Measurements from ENCODE around the gene NUP93.

The NUP93 gene

DNA sequence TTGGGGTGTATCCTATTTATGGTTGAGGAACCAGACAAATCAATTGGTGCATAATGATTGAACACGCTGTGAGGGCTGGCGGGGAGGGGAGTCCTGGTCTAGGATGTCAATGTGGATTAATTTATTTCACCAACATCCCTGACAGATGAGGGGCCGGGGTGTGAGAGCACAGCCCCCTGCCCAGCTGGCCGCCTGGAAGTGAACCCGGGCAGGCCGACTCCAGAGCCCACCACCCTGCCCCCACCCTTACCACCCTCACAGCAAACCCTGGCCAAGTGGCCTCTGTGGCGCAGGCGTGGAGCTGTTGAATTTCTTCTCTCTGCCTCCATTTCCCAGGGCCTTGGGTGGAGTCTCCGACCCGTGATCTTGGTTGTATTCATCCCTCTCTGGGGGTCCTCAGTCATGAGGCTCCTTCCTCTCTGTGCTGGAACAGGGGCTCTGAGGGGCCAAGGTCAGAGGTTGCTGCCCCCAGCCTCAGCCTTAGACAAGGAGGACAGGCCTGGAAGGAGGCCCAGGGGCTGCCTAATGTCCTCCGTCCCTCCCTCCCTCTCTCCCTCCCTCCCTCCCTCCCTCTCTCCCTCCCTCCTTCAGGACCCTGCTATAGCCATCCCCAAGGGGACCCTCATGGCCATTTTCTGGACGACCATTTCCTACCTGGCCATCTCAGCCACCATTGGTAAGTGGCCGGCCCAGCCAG, 147.7 kb downstream of the NUP93 start:
- in situ Hi-C loops (cut with HindIII; ENCODE audit: low sequenced_read_pairs): no loop called here
- H3K4me3 ChIP-seq (ENCODE audit: low read depth, low read length): no peak overlapping the region
- DNase-seq (ENCODE audit: low read depth, low spot score): no peak
- TF ChIP-seq CTCF (IDR thresholded peaks at IDR 0.05; ENCODE audit: low read depth, low read length): no peak

GRCh38 chr16:56878282-56878854, 148.4 kb downstream of the NUP93 start:
- no peak for DNase-seq (ENCODE audit: low read depth, low spot score)
- no peak for TF ChIP-seq CTCF (IDR thresholded peaks at IDR 0.05; ENCODE audit: low read depth, low read length)
- H3K4me3 ChIP-seq (ENCODE audit: low read depth, low read length): no peak overlapping the region
- in situ Hi-C loops (cut with HindIII; ENCODE audit: low sequenced_read_pairs): no loop called here

GRCh38 chr16:56879276-56879675, 149.3 kb downstream of the NUP93 start:
- no peak for DNase-seq (ENCODE audit: low read depth, low spot score)
- in situ Hi-C loops (cut with HindIII; ENCODE audit: low sequenced_read_pairs): no loop called here
- no peak for TF ChIP-seq CTCF (IDR thresholded peaks at IDR 0.05; ENCODE audit: low read depth, low read length)
- H3K4me3 ChIP-seq (ENCODE audit: low read depth, low read length): no peak overlapping the region

DNA sequence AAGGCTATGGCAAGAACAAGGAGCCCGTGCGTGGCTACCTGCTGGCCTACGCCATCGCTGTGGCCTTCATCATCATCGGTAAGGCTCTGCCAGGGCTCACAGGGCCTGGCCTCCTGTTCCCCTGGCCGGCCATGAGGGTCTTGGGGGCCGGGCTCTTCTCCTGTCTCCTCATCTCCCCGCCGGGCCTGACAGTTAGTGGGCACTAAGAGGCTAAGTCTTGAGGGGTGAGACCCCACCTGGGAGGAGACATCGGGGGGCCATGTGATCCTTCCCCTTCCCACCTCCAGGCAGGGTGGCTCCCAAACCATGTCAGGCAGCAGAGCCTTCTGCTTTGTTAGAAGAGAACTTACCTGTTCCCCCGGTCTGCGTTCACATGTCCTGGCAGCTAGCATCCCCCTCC, 150.2 kb downstream of the NUP93 start:
- no peak for DNase-seq (ENCODE audit: low read depth, low spot score)
- no peak for TF ChIP-seq CTCF (IDR thresholded peaks at IDR 0.05; ENCODE audit: low read depth, low read length)
- H3K4me3 ChIP-seq (ENCODE audit: low read depth, low read length): no peak overlapping the region
- in situ Hi-C loops (cut with HindIII; ENCODE audit: low sequenced_read_pairs): no loop called here

DNA sequence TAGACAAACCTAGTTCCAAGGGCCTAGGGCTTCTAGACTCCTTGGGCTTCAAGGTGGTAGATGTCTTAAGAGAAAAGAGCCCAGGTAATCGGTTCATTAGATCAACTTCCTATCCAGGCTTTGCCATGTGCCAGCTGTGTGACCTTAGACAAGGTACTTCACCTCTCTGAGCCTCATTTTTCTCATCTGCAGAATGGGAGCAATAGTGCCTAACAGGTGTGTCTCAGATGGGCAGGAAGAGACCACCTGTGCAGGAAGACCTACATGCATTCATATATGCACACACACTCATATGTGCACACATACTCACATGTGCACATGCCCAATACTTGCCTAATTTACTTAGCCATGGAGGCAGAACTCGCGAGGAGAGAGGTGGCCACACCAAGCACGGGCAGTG, 150.8 kb downstream of the NUP93 start:
- in situ Hi-C loops (cut with HindIII; ENCODE audit: low sequenced_read_pairs): no loop called here
- H3K4me3 ChIP-seq (ENCODE audit: low read depth, low read length): no peak overlapping the region
- no peak for DNase-seq (ENCODE audit: low read depth, low spot score)
- no peak for TF ChIP-seq CTCF (IDR thresholded peaks at IDR 0.05; ENCODE audit: low read depth, low read length)

DNA sequence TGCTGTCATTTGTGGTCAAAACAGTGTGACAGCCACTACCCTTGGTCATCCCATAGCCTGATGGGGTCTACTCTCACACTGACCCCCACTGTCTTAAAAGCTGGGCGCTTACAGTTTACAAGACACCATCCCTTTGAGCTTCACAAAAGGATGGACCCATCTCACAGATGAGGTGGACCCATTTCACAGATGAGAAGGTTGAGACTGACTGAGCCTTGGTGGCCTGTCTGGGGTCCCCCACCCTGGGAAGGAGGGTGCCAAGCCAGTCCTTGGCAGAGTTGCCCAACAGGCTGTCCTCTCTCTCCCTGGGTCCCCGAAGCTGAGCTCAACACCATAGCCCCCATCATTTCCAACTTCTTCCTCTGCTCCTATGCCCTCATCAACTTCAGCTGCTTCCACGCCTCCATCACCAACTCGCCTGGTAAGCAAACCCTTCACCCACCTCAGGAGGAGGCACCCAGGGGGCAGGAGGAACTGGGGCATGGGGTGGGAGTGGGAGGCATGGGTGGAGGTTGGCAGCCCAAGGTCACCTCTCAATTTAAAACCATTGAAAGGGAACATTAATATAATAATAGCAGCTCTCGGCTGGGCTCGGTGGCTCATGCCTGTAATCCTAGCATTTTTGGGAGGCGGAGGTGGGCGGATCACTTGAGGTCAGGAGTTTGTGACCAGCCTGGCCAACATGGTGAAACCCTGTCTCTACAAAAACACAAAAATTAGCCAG, 152.3 kb downstream of the NUP93 start:
- no peak overlapping the region for H3K4me3 ChIP-seq (ENCODE audit: low read depth, low read length)
- no peak for TF ChIP-seq CTCF (IDR thresholded peaks at IDR 0.05; ENCODE audit: low read depth, low read length)
- DNase-seq (ENCODE audit: low read depth, low spot score): no peak
- in situ Hi-C loops (cut with HindIII; ENCODE audit: low sequenced_read_pairs): no loop called here

Measured in astrocyte of the spinal cord (primary cell).